Measurements from ENCODE around the gene TBATA. TPM values are rescaled to one million over a fixed set of nuclear protein-coding genes. Genes with fewer than 3 reads are reported as not detected.

Gene TBATA
- total RNA-seq, 4 donors from 2014 or later: not detected

DNA sequence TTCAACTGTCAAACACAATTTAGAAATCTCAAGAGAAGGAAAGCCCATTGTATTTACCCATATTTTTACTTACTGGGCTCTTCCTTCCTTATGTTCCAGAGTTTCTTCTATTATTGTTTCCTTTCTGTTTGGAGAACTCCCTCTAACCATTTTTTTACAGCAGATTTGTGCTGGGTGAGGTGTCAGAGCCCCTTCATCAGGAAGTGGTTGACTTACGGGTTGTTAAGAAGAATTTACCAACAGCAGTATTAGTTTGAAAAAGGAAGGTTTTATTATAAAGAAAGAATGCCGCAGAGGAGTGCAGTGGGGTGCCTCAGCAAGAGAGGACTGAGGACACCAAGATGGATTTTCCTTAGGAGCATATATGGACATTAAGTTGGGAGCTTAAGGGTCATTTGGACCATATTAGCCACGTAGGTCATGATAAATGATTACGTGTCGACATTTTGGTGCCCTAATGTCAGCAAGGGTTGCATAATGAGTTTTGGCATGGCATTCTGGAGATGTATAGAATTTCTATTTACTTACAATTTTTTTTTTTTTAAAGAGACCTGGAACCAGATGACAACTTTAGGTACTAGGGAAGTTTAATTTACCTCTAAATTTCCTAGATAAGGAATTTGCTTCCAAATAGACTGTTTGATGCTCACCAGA is 6.3 kb upstream of the TBATA start:
- no peaks in the 10 kb centered on the region for H3K27me3 ChIP-seq
- H3K9me3 ChIP-seq: peaks cover 0 to 4% (median 0%) of the 10 kb centered on the region in 4 donors
- no peak overlapping the region for H3K27ac ChIP-seq
- no peak for DNase-seq (ENCODE audit: low spot score in 2 of 2)
- WGBS, 2 donors: 64 to 70% methylated on average over 5 of the region's 5 CpGs
- H3K4me3 ChIP-seq: no peak overlapping the region
- H3K4me1 ChIP-seq: no peaks in the 10 kb centered on the region
- no peaks in the 10 kb centered on the region for H3K36me3 ChIP-seq
- TF ChIP-seq EP300 (IDR thresholded peaks at IDR 0.05) (no peak), POLR2A (IDR thresholded peaks at IDR 0.05) (no peak)
- TF ChIP-seq, protein P1, sequence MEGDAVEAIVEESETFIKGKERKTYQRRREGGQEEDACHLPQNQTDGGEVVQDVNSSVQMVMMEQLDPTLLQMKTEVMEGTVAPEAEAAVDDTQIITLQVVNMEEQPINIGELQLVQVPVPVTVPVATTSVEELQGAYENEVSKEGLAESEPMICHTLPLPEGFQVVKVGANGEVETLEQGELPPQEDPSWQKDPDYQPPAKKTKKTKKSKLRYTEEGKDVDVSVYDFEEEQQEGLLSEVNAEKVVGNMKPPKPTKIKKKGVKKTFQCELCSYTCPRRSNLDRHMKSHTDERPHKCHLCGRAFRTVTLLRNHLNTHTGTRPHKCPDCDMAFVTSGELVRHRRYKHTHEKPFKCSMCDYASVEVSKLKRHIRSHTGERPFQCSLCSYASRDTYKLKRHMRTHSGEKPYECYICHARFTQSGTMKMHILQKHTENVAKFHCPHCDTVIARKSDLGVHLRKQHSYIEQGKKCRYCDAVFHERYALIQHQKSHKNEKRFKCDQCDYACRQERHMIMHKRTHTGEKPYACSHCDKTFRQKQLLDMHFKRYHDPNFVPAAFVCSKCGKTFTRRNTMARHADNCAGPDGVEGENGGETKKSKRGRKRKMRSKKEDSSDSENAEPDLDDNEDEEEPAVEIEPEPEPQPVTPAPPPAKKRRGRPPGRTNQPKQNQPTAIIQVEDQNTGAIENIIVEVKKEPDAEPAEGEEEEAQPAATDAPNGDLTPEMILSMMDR (IDR thresholded peaks at IDR 0.05): no peak

- no peaks in the 10 kb centered on the region for H3K27me3 ChIP-seq
- H3K4me3 ChIP-seq: no peak overlapping the region
- DNase-seq (ENCODE audit: low spot score in 2 of 2): no peak
- WGBS, 2 donors: 32 to 63% methylated on average over 5 of the region's 5 CpGs
- no peaks in the 10 kb centered on the region for H3K36me3 ChIP-seq
- no peak overlapping the region for H3K27ac ChIP-seq
- H3K4me1 ChIP-seq: no peaks in the 10 kb centered on the region
- H3K9me3 ChIP-seq: peaks cover 0 to 4% (median 0%) of the 10 kb centered on the region in 4 donors
- TF ChIP-seq POLR2A (IDR thresholded peaks at IDR 0.05): no peak
- TF ChIP-seq EP300 (IDR thresholded peaks at IDR 0.05): no peak
- TF ChIP-seq, protein P1 (IDR thresholded peaks at IDR 0.05): no peak
These were observed 1.7 kb upstream of the TBATA start for GRCh38 chr10:70786799-70787415.

- Histone ChIP-seq H3K9me3 (peaks cover 0 to 4% (median 0%) of the 10 kb centered on the region in 4 donors), H3K27ac (no peak overlapping the region), H3K4me1 (peaks cover 0 to 10% (median 0%) of the 10 kb centered on the region in 4 donors), H3K4me3 (no peak overlapping the region), H3K27me3 (no peaks in the 10 kb centered on the region), H3K36me3 (no peaks in the 10 kb centered on the region)
- TF ChIP-seq POLR2A (IDR thresholded peaks at IDR 0.05): no peak
- TF ChIP-seq EP300 (IDR thresholded peaks at IDR 0.05): no peak
- TF ChIP-seq, protein P1 (IDR thresholded peaks at IDR 0.05): no peak
- 76 to 82% methylated on average over 2 of the region's 2 CpGs for WGBS, 2 donors
- no peak for DNase-seq (ENCODE audit: low spot score in 2 of 2)
These were observed 706 bp downstream of the TBATA start for GRCh38 chr10:70784471-70784870.

- Histone ChIP-seq H3K4me3 (no peak overlapping the region), H3K27me3 (no peaks in the 10 kb centered on the region), H3K4me1 (peaks cover 0 to 13% (median 0%) of the 10 kb centered on the region in 4 donors), H3K36me3 (no peaks in the 10 kb centered on the region), H3K27ac (no peak overlapping the region), H3K9me3 (peaks cover 0 to 4% (median 0%) of the 10 kb centered on the region in 4 donors)
- TF ChIP-seq EP300 (IDR thresholded peaks at IDR 0.05): no peak
- TF ChIP-seq, protein P1 (IDR thresholded peaks at IDR 0.05): no peak
- TF ChIP-seq POLR2A (IDR thresholded peaks at IDR 0.05): no peak
- 72 to 79% methylated on average over 5 of the region's 5 CpGs for WGBS, 2 donors
- DNase-seq (ENCODE audit: low spot score in 2 of 2): no peak
These were observed 1.2 kb downstream of the TBATA start for GRCh38 chr10:70784016-70784415.
